Thyroid gland (tissue), 4 donors: ENCODE measurements around the gene STX19. TPM values are rescaled to one million over a fixed set of nuclear protein-coding genes. Genes with fewer than 3 reads are reported as not detected.

Source experiments
- DNase-seq, 2 donors: peaks; one replicate each; pipeline ENCODE4 v3.0.0-alpha.2; 2019
- H3K27ac ChIP-seq, 3 donors: fragments of 200-600 bp; sonication (generic); 1 replicate in 2 of 3; 2 replicates in 1 of 3; pipeline ENCODE4 v1.5.1; 2016 to 2019; ENCODE audit warnings: mild to moderate bottlenecking in 1 of 3, moderate library complexity in 1 of 3
- H3K27me3 ChIP-seq: fragments of 200-600 bp; sonication (generic); one replicate; pipeline ENCODE4 v1.5.1; 2019
- H3K36me3 ChIP-seq, 2 donors: fragments of 200-600 bp; sonication (generic); one replicate each; pipeline ENCODE4 v1.5.1; 2016 to 2019
- H3K4me1 ChIP-seq, 2 donors: fragments of 200-600 bp; sonication (generic); one replicate each; pipeline ENCODE4 v1.5.1; 2017 to 2019
- H3K4me3 ChIP-seq, 3 donors: fragments of 200-600 bp; sonication (generic); replicated peaks in 1 of 3; 1 replicate in 2 of 3; 2 replicates in 1 of 3; pipeline ENCODE4 v1.5.1; 2016; ENCODE audit warnings: mild to moderate bottlenecking in 1 of 3
- H3K9me3 ChIP-seq: fragments of 200-600 bp; sonication (generic); one replicate; pipeline ENCODE4 v1.5.1; 2017
- CTCF ChIP-seq, 6 experiments: fragments of 200-600 bp in 3 of 6; fragments of 450-650 bp in 3 of 6; sonication (generic) in 3 of 6; IDR thresholded peaks; one replicate each; pipeline ENCODE4 v1.5.1; 2016 to 2019; ENCODE audit warnings: antibody characterized with exemption in 6 of 6, mild to moderate bottlenecking in 2 of 6, inconsistent platforms in 1 of 6, moderate library complexity in 1 of 6
- POLR2A ChIP-seq, 2 donors: fragments of 450-650 bp; IDR thresholded peaks; one replicate each; pipeline ENCODE4 v1.6.1; 2017; ENCODE audit warnings: antibody characterized with exemption in 2 of 2, mild to moderate bottlenecking in 2 of 2, moderate library complexity in 1 of 2
- WGBS, 2 donors: methylation state at CpG; one replicate each; pipeline ENCODE4 v1.1.5; 2017; 5-methylcytosine and 5-hydroxymethylcytosine counted together
- intact Hi-C: fragments of 100-400 bp; cut with DNase I; formaldehyde crosslinking; loops from one replicate; pipeline ENCODE4 v1.15.1; 2023
- total RNA-seq, 4 donors: library from RNA; depleted of rRNA; stranded (reverse); fragments of >200 nt; gene quantifications; one replicate each; pipeline ENCODE4 v1.2.3, GENCODE V29; 2016

Gene STX19
- total RNA-seq, 4 donors from 2014 or later = not detected

- no peak for DNase-seq
- Histone ChIP-seq H3K4me1 (no peaks in the 10 kb centered on the region), H3K9me3 (no peaks in the 10 kb centered on the region), H3K36me3 (no peaks in the 10 kb centered on the region), H3K4me3 (no peak overlapping the region), H3K27me3 (no peaks in the 10 kb centered on the region), H3K27ac (no peak overlapping the region)
- WGBS, 2 donors = 89 to 94% methylated on average over 3 of the region's 3 CpGs
- TF ChIP-seq CTCF (IDR thresholded peaks at IDR 0.05) = no peak
- TF ChIP-seq POLR2A (IDR thresholded peaks at IDR 0.05) = no peak
- intact Hi-C loops = loop anchor here (10.0 kb wide), 1 partner anchor 63 kb away; the partner anchor contains the start of genes DHFR2 and NSUN3
Measured at GRCh38 chr3:94001827-94002495, 26.4 kb downstream of the STX19 start.

- TF ChIP-seq CTCF (IDR thresholded peaks at IDR 0.05) (no peak), POLR2A (IDR thresholded peaks at IDR 0.05) (no peak)
- H3K27me3 ChIP-seq = no peaks in the 10 kb centered on the region
- no peaks in the 10 kb centered on the region for H3K9me3 ChIP-seq
- no peak overlapping the region for H3K4me3 ChIP-seq
- H3K36me3 ChIP-seq = no peaks in the 10 kb centered on the region
- DNase-seq = no peak
- WGBS, 2 donors = 84 to 91% methylated on average over 1 of the region's 1 CpG
- H3K27ac ChIP-seq = no peak overlapping the region
- H3K4me1 ChIP-seq = no peaks in the 10 kb centered on the region
- intact Hi-C loops = loop anchor here (10.0 kb wide), 1 partner anchor 64 kb away; the partner anchor contains the start of genes DHFR2 and NSUN3
Measured at GRCh38 chr3:94001191-94001590, 27.2 kb downstream of the STX19 start.

GRCh38 chr3:93994056-93994455 is 34.3 kb downstream of the STX19 start:
- WGBS, 2 donors = 89 to 92% methylated on average over 3 of the region's 3 CpGs
- H3K9me3 ChIP-seq = no peaks in the 10 kb centered on the region
- H3K36me3 ChIP-seq = no peaks in the 10 kb centered on the region
- intact Hi-C loops = no loop called here
- no peak overlapping the region for H3K27ac ChIP-seq
- DNase-seq = no peak
- peaks cover 8 to 10% of the 10 kb centered on the region in 2 donors for H3K4me1 ChIP-seq
- H3K27me3 ChIP-seq = no peaks in the 10 kb centered on the region
- no peak overlapping the region for H3K4me3 ChIP-seq
- TF ChIP-seq POLR2A (IDR thresholded peaks at IDR 0.05) (no peak), CTCF (IDR thresholded peaks at IDR 0.05) (no peak)

- no peak for DNase-seq
- no peaks in the 10 kb centered on the region for H3K36me3 ChIP-seq
Measured at GRCh38 chr3:93992207-93992606, 36.2 kb downstream of the STX19 start.

More at GRCh38 chr3:93992207-93992606, 36.2 kb downstream of the STX19 start:
- Histone ChIP-seq H3K9me3 (no peaks in the 10 kb centered on the region), H3K4me3 (no peak overlapping the region), H3K4me1 (peaks cover 21 to 24% of the 10 kb centered on the region in 2 donors), H3K27ac (no peak overlapping the region), H3K27me3 (no peaks in the 10 kb centered on the region)
- TF ChIP-seq POLR2A (IDR thresholded peaks at IDR 0.05) (no peak), CTCF (IDR thresholded peaks at IDR 0.05) (no peak)
- 84 to 87% methylated on average over 3 of the region's 3 CpGs for WGBS, 2 donors
- intact Hi-C loops = no loop called here
